HEK293T (cell line): ENCODE measurements around the gene HCN2.
A peak's percentile ranks its signal among the peaks of the same experiment; 100 is the strongest.

ENCODE experiments used
- ARNT ChIP-seq: fragments of 450-650 bp; IDR thresholded peaks from 2 replicates; pipeline ENCODE4 v1.6.1; 2017; ENCODE audit warnings: mild to moderate bottlenecking
- BHLHE40 ChIP-seq: fragments of 450-650 bp; IDR thresholded peaks from 2 replicates; pipeline ENCODE4 v1.6.1; 2016; ENCODE audit warnings: mild to moderate bottlenecking, moderate library complexity, borderline replicate concordance
- CTBP1 ChIP-seq: fragments of 450-650 bp; IDR thresholded peaks from 2 replicates; pipeline ENCODE4 v1.6.1; 2016; ENCODE audit warnings: borderline replicate concordance
- ELF4 ChIP-seq: fragments of 450-650 bp; IDR thresholded peaks from 2 replicates; pipeline ENCODE4 v1.6.1; 2017; ENCODE audit warnings: antibody characterized with exemption
- FOXA1 ChIP-seq: fragments of 450-650 bp; IDR thresholded peaks from 2 replicates; pipeline ENCODE4 v1.6.1; 2016; ENCODE audit warnings: mild to moderate bottlenecking
- FOXK2 ChIP-seq: fragments of 450-650 bp; IDR thresholded peaks from 2 replicates; pipeline ENCODE4 v1.6.1; 2016; ENCODE audit warnings: mild to moderate bottlenecking
- FOXM1 ChIP-seq: fragments of 450-650 bp; IDR thresholded peaks from 2 replicates; pipeline ENCODE4 v1.6.1; 2017; ENCODE audit warnings: mild to moderate bottlenecking, borderline replicate concordance
- SP1 ChIP-seq: fragments of 450-650 bp; IDR thresholded peaks from 2 replicates; pipeline ENCODE4 v1.6.1; 2017
- SUZ12 ChIP-seq: fragments of 450-650 bp; IDR thresholded peaks from 2 replicates; pipeline ENCODE4 v1.6.1; 2016; ENCODE audit warnings: mild to moderate bottlenecking
- TARDBP ChIP-seq: fragments of 450-650 bp; IDR thresholded peaks from 2 replicates; pipeline ENCODE4 v1.6.1; 2016

- no peak for TF ChIP-seq TARDBP
- no peak for TF ChIP-seq ARNT
- TF ChIP-seq FOXM1 = no peak
- no peak for TF ChIP-seq SP1
- no peak for TF ChIP-seq BHLHE40
- no peak for TF ChIP-seq SUZ12
- TF ChIP-seq FOXK2 = no peak
- no peak for TF ChIP-seq FOXA1
- TF ChIP-seq CTBP1 = no peak
- peak; percentile 37; the same call in 1 of the 2 replicates for TF ChIP-seq ELF4
Observed at GRCh38 chr19:662207-662961, 72.7 kb downstream of the HCN2 start.
